Activated effector memory CD4-positive, alpha-beta T cell treated with Interleukin-2 at 50 U/mL for 16 hours (primary cell): ENCODE results near the gene PRKCZ.
A peak's percentile ranks its signal among the peaks of the same experiment; 100 is the strongest.

Source experiments
- DNase-seq: peaks from one replicate; pipeline ENCODE4 v3.0.0-alpha.2; 2020

Gene PRKCZ

GRCh38 chr1:2214541-2215241 is 164.5 kb downstream of the PRKCZ start:
- no peak for DNase-seq

GRCh38 chr1:2215329-2215728 is 165.1 kb downstream of the PRKCZ start:
- DNase-seq: no peak

GRCh38 chr1:2215909-2216766 is 165.9 kb downstream of the PRKCZ start:
- no peak for DNase-seq

GRCh38 chr1:2216767-2217058 is 166.5 kb downstream of the PRKCZ start:
- DNase-seq: no peak

- DNase-seq: no peak
Measured at GRCh38 chr1:2221271-2221670, 171.1 kb downstream of the PRKCZ start.

GRCh38 chr1:2224170-2224584 is 174.0 kb downstream of the PRKCZ start:
- DNase-seq: no peak

- DNase-seq: no peak
Measured at GRCh38 chr1:2224631-2225428, 174.6 kb downstream of the PRKCZ start.

GRCh38 chr1:2226525-2227345 is 176.5 kb downstream of the PRKCZ start:
- no peak for DNase-seq

- DNase-seq: peak; percentile 93
Measured at GRCh38 chr1:2227346-2228156, 177.3 kb downstream of the PRKCZ start.

- no peak for DNase-seq
Measured at GRCh38 chr1:2228157-2228594, 178.0 kb downstream of the PRKCZ start, which contains the start of gene SKI. Gene SKI (plus strand): TSS chr1:2228319. CDS start chr1:2228767, 448 bp downstream.

GRCh38 chr1:2228694-2229036 is 178.5 kb downstream of the PRKCZ start:
- no peak for DNase-seq

- peak; percentile 45 for DNase-seq
Measured at GRCh38 chr1:2229037-2229864, 179.0 kb downstream of the PRKCZ start.

GRCh38 chr1:2229911-2230731 is 179.9 kb downstream of the PRKCZ start:
- no peak for DNase-seq

GRCh38 chr1:2230781-2231531 is 180.7 kb downstream of the PRKCZ start:
- DNase-seq: peak; percentile 56

GRCh38 chr1:2231532-2232254 is 181.5 kb downstream of the PRKCZ start:
- DNase-seq: peak; percentile 77

GRCh38 chr1:2232255-2232915 is 182.2 kb downstream of the PRKCZ start:
- no peak for DNase-seq

GRCh38 chr1:2232916-2233438 is 182.8 kb downstream of the PRKCZ start:
- DNase-seq: no peak

- no peak for DNase-seq
Measured at GRCh38 chr1:2233468-2233867, 183.3 kb downstream of the PRKCZ start.
